ENCODE measurements around the gene TSPAN31. TPM values are rescaled to one million over a fixed set of nuclear protein-coding genes. Genes with fewer than 3 reads are reported as not detected.

The TSPAN31 gene
- total RNA-seq, 1 experiment from 2014 or later, result 42.7 TPM

DNA sequence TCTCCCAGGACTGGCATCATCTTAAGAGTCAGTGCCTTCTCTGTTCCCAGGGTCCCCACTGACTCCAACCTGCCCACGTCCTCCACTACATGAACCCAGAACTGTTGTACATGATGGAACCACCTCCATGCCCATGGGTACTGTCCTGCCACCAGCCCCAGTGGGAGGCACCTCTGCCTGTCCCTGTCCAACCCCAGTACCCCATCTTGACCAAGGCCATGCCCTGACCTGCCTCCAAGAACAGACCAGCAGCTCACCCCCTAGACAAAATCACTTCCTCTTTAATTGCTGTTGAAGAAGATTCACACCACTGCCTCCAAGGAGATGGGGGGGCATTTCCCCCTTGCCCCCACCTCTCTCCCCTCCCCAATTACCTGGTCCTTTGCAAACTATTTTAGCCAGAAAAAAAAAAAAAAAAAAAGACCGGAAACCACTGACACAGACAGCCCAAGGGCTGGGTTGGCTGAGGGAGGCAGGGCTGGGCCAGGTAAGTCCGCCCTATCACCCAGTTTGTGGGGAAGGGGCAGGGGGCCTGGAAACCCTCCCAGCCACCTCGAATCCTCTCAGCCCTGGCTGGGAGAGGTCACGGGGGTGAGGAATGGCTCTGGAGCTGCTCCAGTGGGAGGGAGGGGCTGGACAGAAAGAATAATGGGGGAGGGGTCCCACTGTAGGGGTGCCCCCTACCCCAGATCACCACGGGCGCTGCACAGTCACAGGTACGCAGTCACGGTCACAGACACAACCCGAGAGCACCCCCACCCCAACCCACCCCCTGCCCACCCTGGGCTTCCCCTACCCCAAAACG, 19.7 kb upstream of the TSPAN31 start:
- Histone ChIP-seq H4K20me1 (ENCODE audit: insufficient read depth, low read depth, low read length) (no peaks in the 10 kb centered on the region), H3K4me2 (ENCODE audit: low read depth, low read length, poor library complexity, severe bottlenecking) (no peak overlapping the region), H3K4me3 (ENCODE audit: low read length) (no peak overlapping the region), H3K27ac (ENCODE audit: low read length) (no peak overlapping the region), H3K4me1 (ENCODE audit: low read length) (no peaks in the 10 kb centered on the region), H3K27me3 (ENCODE audit: low read length) (no peaks in the 10 kb centered on the region), H3K36me3 (ENCODE audit: insufficient read depth, low read length) (peaks cover 1% of the 10 kb centered on the region; the same call in 1 of the 2 replicates), H3K9me2 (replicated peaks; ENCODE audit: insufficient read depth, low read length) (no peaks in the 10 kb centered on the region), H2AFZ (ENCODE audit: low read length) (no peak overlapping the region), H3K79me2 (ENCODE audit: low read length) (no peaks in the 10 kb centered on the region), H3K9me3 (ENCODE audit: low read length) (no peaks in the 10 kb centered on the region), H3K9ac (ENCODE audit: low read length) (no peak overlapping the region)
- DNase-seq, result no peak

GRCh38 chr12:57725851-57726150, 19.0 kb upstream of the TSPAN31 start:
- Histone ChIP-seq H3K4me1 (ENCODE audit: low read length) (no peaks in the 10 kb centered on the region), H3K9me2 (replicated peaks; ENCODE audit: insufficient read depth, low read length) (no peaks in the 10 kb centered on the region), H3K4me3 (ENCODE audit: low read length) (no peak overlapping the region), H3K36me3 (ENCODE audit: insufficient read depth, low read length) (peaks cover 5% of the 10 kb centered on the region; the same call in 1 of the 2 replicates), H4K20me1 (ENCODE audit: insufficient read depth, low read depth, low read length) (no peaks in the 10 kb centered on the region), H2AFZ (ENCODE audit: low read length) (no peak overlapping the region), H3K27ac (ENCODE audit: low read length) (no peak overlapping the region), H3K9me3 (ENCODE audit: low read length) (no peaks in the 10 kb centered on the region), H3K9ac (ENCODE audit: low read length) (no peak overlapping the region), H3K4me2 (ENCODE audit: low read depth, low read length, poor library complexity, severe bottlenecking) (no peak overlapping the region), H3K27me3 (ENCODE audit: low read length) (no peaks in the 10 kb centered on the region), H3K79me2 (ENCODE audit: low read length) (no peaks in the 10 kb centered on the region)
- DNase-seq, result no peak

DNA sequence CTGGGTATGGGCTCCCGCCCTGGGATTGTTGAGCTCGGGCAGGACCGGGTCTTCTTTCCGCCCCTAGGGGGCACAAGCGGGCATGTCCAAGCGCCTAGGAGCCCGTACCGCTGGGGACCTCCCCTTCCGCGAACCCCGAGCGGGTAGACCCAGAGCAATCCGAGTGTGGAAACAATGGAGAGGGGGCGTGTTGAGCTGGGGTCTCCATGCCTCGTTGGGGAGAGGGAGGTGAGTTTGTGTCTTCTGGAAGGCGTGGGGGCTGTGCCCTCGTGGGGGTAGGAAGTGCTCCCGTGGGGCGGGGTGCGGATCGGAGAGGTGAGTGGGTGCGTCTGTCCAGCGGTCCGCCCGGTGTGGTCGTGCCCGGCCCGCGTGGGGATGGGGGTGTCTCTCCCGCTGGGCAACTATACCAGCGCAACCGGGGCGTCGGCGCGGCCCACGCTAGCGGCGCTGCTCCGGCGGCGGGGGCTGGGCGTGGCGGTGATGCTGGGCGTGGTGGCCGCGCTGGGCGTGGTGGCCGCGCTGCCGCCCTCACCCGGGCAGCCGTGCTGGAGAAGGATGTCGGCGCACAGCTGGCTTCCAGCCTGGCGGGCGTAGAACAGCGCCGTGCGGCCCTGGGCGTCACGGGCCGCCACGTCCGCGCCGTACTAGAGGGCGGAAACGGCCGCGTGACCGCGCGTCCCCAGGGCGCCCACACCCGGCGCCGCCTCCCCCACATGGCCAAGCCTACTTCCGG, 18.5 kb upstream of the TSPAN31 start:
- Histone ChIP-seq H3K4me2 (ENCODE audit: low read depth, low read length, poor library complexity, severe bottlenecking) (no peak overlapping the region), H2AFZ (ENCODE audit: low read length) (no peak overlapping the region)

DNA sequence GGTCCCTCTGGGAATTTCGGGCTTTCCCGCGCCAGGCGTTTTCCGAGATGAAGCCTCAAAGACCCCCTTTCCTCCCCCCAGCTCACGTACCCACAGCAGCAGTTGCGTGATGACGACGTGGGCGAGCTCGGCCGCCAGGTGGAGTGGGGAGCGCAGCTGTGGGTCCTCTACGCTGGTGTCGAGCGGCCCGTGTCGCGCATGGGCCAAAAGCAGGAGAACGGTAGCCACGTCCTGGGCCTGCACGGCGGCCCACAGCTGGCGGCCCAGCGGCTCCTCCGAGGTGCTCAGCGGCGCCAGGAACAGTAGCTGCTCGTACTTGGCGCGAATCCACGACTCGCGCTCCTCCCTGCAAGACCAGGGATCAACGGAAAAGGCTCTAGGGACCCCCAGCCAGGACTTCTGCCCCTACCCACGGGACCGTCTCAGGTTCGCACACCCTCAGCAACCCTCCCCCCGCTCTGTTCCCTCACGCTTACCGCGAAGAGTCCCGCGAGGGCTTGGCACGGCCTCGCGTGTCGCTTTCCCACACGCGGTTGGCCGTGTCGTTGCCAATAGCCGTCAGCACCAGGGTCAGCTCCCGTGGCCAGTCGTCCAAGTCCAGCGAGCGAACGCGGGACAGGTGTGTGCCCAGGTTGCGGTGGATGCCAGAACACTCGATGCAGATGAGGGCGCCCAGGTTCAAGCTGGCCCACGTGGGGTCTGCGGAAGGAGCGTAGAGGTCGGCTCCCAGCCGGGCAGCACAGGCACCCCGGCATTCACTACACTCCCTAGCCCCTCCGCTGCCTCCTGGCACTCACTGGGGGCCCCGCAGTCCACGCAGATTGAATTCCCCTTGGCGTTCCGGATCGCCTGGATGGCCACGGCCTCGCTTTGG, 17.7 kb upstream of the TSPAN31 start:
- H3K79me2 ChIP-seq (ENCODE audit: low read length), result no peaks in the 10 kb centered on the region
- no peaks in the 10 kb centered on the region for H3K9me3 ChIP-seq (ENCODE audit: low read length)
- DNase-seq, result no peak
- no peak overlapping the region for H3K9ac ChIP-seq (ENCODE audit: low read length)
- H3K27me3 ChIP-seq (ENCODE audit: low read length), result no peaks in the 10 kb centered on the region
- no peak overlapping the region for H3K4me3 ChIP-seq (ENCODE audit: low read length)
- no peaks in the 10 kb centered on the region for H3K9me2 ChIP-seq (replicated peaks; ENCODE audit: insufficient read depth, low read length)
- no peaks in the 10 kb centered on the region for H4K20me1 ChIP-seq (ENCODE audit: insufficient read depth, low read depth, low read length)
- H3K4me2 ChIP-seq (ENCODE audit: low read depth, low read length, poor library complexity, severe bottlenecking), result no peak overlapping the region
- peaks cover 5% of the 10 kb centered on the region; the same call in 1 of the 2 replicates for H3K36me3 ChIP-seq (ENCODE audit: insufficient read depth, low read length)
- no peak overlapping the region for H3K27ac ChIP-seq (ENCODE audit: low read length)
- H2AFZ ChIP-seq (ENCODE audit: low read length), result no peak overlapping the region
- no peaks in the 10 kb centered on the region for H3K4me1 ChIP-seq (ENCODE audit: low read length)

More for the DNA sequence above, 18.5 kb upstream of the TSPAN31 start:
- no peak overlapping the region for H3K4me3 ChIP-seq (ENCODE audit: low read length)
- H4K20me1 ChIP-seq (ENCODE audit: insufficient read depth, low read depth, low read length), result no peaks in the 10 kb centered on the region
- no peak overlapping the region for H3K9ac ChIP-seq (ENCODE audit: low read length)
- H3K9me2 ChIP-seq (replicated peaks; ENCODE audit: insufficient read depth, low read length), result no peaks in the 10 kb centered on the region
- H3K27ac ChIP-seq (ENCODE audit: low read length), result no peak overlapping the region
- no peaks in the 10 kb centered on the region for H3K79me2 ChIP-seq (ENCODE audit: low read length)
- no peak for DNase-seq
- no peaks in the 10 kb centered on the region for H3K4me1 ChIP-seq (ENCODE audit: low read length)
- no peaks in the 10 kb centered on the region for H3K27me3 ChIP-seq (ENCODE audit: low read length)
- H3K36me3 ChIP-seq (ENCODE audit: insufficient read depth, low read length), result peaks cover 5% of the 10 kb centered on the region; the same call in 1 of the 2 replicates
- no peaks in the 10 kb centered on the region for H3K9me3 ChIP-seq (ENCODE audit: low read length)

DNA sequence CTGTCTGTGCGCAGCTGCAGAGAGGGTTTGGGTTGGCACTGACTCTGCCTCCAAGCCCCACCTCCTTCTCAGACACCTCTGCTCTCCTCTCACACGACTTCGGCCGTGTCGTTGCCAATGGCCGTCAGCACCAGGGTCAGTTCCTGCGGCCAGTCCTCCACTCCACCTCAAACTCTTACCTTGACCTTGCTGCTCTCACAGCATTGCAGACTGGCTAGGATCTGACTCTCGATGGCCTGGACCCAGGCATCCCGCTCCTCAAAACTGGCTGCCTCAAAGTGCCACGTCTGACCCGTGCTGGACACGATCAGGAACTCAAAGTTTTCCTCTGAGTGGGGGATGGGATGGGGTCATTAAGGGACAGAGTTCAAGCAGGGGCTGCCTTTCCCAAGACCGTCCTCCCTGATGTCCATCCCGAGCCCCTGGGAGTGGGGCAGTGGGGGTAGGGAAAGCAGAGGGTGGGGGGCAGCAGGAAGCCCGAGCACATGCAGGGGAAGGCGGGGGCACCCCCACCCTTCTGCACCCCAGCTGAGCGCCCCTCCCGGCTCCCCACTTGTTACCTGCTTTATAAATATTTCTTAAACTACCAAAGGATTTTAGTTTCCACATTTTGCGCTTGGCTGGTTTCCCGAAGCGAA, 17.0 kb upstream of the TSPAN31 start:
- no peaks in the 10 kb centered on the region for H3K9me2 ChIP-seq (replicated peaks; ENCODE audit: insufficient read depth, low read length)
- no peak overlapping the region for H3K9ac ChIP-seq (ENCODE audit: low read length)
- no peak overlapping the region for H3K4me2 ChIP-seq (ENCODE audit: low read depth, low read length, poor library complexity, severe bottlenecking)
- H3K4me1 ChIP-seq (ENCODE audit: low read length), result no peaks in the 10 kb centered on the region
- H2AFZ ChIP-seq (ENCODE audit: low read length), result no peak overlapping the region
- no peak overlapping the region for H3K27ac ChIP-seq (ENCODE audit: low read length)
- no peaks in the 10 kb centered on the region for H3K79me2 ChIP-seq (ENCODE audit: low read length)
- H3K4me3 ChIP-seq (ENCODE audit: low read length), result no peak overlapping the region
- no peaks in the 10 kb centered on the region for H3K9me3 ChIP-seq (ENCODE audit: low read length)
- H3K36me3 ChIP-seq (ENCODE audit: insufficient read depth, low read length), result peaks cover 5% of the 10 kb centered on the region; the same call in 1 of the 2 replicates
- no peaks in the 10 kb centered on the region for H4K20me1 ChIP-seq (ENCODE audit: insufficient read depth, low read depth, low read length)
- no peak for DNase-seq
- H3K27me3 ChIP-seq (ENCODE audit: low read length), result no peaks in the 10 kb centered on the region

DNA sequence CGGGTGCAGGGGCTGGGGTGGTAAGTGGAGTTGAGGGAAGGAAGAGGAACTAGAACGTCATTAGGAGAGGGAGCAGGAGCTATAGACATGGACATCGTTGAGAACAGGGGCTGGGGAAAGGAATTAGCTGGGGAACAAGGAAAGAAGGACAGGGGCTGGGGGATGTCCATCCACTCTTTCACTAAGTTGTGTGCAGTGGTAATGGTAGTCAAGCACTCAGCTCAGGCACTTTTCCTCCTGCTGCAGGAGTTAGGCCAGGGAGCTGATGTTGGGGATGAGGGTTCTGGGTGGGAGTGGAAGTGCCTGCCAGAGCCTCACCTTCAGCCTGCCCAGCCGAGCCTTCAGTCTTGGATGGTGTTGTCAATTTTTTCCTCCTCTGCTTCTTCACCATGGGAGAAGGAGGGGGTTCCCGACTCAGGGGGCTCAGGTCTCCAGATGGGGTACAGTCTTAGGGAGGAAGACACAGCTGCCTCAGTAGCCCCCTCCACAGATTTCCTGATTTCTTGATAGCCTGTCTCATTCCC, 15.5 kb upstream of the TSPAN31 start:
- Histone ChIP-seq H3K9me2 (replicated peaks; ENCODE audit: insufficient read depth, low read length) (no peaks in the 10 kb centered on the region), H2AFZ (ENCODE audit: low read length) (no peak overlapping the region), H3K27ac (ENCODE audit: low read length) (no peak overlapping the region), H3K9ac (ENCODE audit: low read length) (no peak overlapping the region), H3K4me2 (ENCODE audit: low read depth, low read length, poor library complexity, severe bottlenecking) (no peak overlapping the region), H3K4me1 (ENCODE audit: low read length) (no peaks in the 10 kb centered on the region), H3K79me2 (ENCODE audit: low read length) (no peaks in the 10 kb centered on the region), H3K9me3 (ENCODE audit: low read length) (no peaks in the 10 kb centered on the region), H3K36me3 (ENCODE audit: insufficient read depth, low read length) (peaks cover 5% of the 10 kb centered on the region; the same call in 1 of the 2 replicates), H4K20me1 (ENCODE audit: insufficient read depth, low read depth, low read length) (no peaks in the 10 kb centered on the region), H3K27me3 (ENCODE audit: low read length) (no peaks in the 10 kb centered on the region), H3K4me3 (ENCODE audit: low read length) (no peak overlapping the region)
- DNase-seq, result no peak

DNA sequence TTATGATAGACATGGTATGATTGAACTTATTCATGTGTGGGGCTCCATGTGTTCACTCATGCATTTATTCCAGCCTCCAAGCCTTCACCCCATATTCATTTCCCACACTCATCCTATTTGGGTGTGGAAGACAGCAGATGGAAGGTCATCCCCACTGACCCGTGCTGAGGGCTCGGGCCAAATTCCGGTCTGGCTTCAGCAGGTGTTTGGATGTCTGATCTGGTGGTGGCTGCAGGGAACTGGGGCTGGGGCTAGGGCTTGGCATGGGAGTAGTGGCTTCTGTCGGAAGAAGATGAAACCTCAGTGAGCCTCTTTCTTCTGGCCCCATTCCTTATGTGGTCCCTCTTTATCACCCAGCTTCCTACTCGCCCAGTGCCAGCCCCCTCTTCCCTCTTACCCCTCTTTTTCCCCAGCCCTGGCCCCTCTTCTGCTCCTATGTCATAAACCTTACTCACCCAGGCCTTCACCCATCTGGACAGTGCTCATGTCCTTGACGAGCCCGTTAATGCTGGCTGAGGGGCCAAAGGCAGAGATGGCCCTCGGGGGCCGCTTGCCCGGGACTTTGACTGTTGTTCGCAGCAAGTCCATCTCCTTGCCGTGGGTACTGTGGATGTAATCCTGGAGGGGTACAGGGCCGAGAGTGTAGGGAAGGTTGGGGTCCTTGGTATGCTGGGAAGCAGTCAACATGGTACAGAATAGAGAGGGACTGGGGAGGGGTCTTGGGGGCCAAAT, 14.3 kb upstream of the TSPAN31 start:
- Histone ChIP-seq H3K79me2 (ENCODE audit: low read length) (no peaks in the 10 kb centered on the region), H3K4me3 (ENCODE audit: low read length) (no peak overlapping the region), H3K36me3 (ENCODE audit: insufficient read depth, low read length) (peaks cover 5% of the 10 kb centered on the region; the same call in 1 of the 2 replicates), H3K9me2 (replicated peaks; ENCODE audit: insufficient read depth, low read length) (no peaks in the 10 kb centered on the region), H3K4me2 (ENCODE audit: low read depth, low read length, poor library complexity, severe bottlenecking) (no peak overlapping the region), H3K27me3 (ENCODE audit: low read length) (no peaks in the 10 kb centered on the region), H4K20me1 (ENCODE audit: insufficient read depth, low read depth, low read length) (no peaks in the 10 kb centered on the region), H3K27ac (ENCODE audit: low read length) (no peak overlapping the region), H3K4me1 (ENCODE audit: low read length) (no peaks in the 10 kb centered on the region), H3K9ac (ENCODE audit: low read length) (no peak overlapping the region), H3K9me3 (ENCODE audit: low read length) (no peaks in the 10 kb centered on the region), H2AFZ (ENCODE audit: low read length) (no peak overlapping the region)
- DNase-seq, result no peak

Measured in Karpas-422 (cell line).